B cell (primary cell): ENCODE data around the gene SMG9. TPM values are rescaled to one million over a fixed set of nuclear protein-coding genes. Genes with fewer than 3 reads are reported as not detected.

Source experiments
- ATAC-seq: fragments of 200-7000 bp; cut with Tn5 transposase; one replicate; pipeline ENCODE4 v1.10.0; 2021; ENCODE audit warnings: low read depth, mild to moderate bottlenecking, moderate number of reproducible peaks, moderate library complexity
- CTCF ChIA-PET: fragments of 350-600 bp; sonication (Branson Sonifier 250); formaldehyde crosslinking; loops from one replicate; lab custom pipeline; 2021; ENCODE audit warnings: antibody characterized with exemption, inconsistent platforms; lab: Charles Lee
- POLR2A ChIA-PET: fragments of 350-600 bp; sonication (Branson Sonifier 250); formaldehyde crosslinking; loops from one replicate; lab custom pipeline; 2021; ENCODE audit warnings: antibody characterized with exemption; lab: Charles Lee
- DNase-seq: peaks from one replicate; pipeline ENCODE4 v3.0.0; 2013
- H2AFZ ChIP-seq: 2 replicates; pipeline ENCODE4 v1.6.1; 2012; ENCODE audit warnings: mild to moderate bottlenecking, low read depth, low read length; ENCODE audit not compliant: insufficient read depth, poor library complexity, severe bottlenecking
- H3K27ac ChIP-seq, 2 donors: 1 replicate in 1 of 2; 2 replicates in 1 of 2; pipeline ENCODE4 v1.5.1; 2012 to 2013; ENCODE audit warnings: low read length in 2 of 2, mild to moderate bottlenecking in 2 of 2, moderate library complexity in 1 of 2
- H3K27me3 ChIP-seq, 4 experiments: fragments of 200-600 bp in 1 of 4; sonication (generic) in 1 of 4; replicated peaks in 1 of 4; 1 replicate in 2 of 4; 2 replicates in 2 of 4; pipeline versions ENCODE4 v1.6.1 to v1.7.0; 2013 to 2016; ENCODE audit warnings: low read length in 3 of 4, mild to moderate bottlenecking in 2 of 4, mixed read lengths in 1 of 4, moderate library complexity in 1 of 4; ENCODE audit not compliant: insufficient read depth in 4 of 4, control insufficient read depth in 3 of 4; ENCODE audit errors: control extremely low read depth in 1 of 4
- H3K36me3 ChIP-seq, 2 experiments: replicated peaks in 1 of 2; 1 replicate in 1 of 2; 2 replicates in 1 of 2; pipeline versions ENCODE4 v1.6.1 to v1.7.1; 2013; ENCODE audit warnings: low read length in 1 of 2; ENCODE audit not compliant: insufficient read depth in 2 of 2, control insufficient read depth in 1 of 2; ENCODE audit errors: control extremely low read depth in 1 of 2, extremely low read depth in 1 of 2
- H3K4me1 ChIP-seq, 2 donors: fragments of 200-600 bp in 1 of 2; sonication (generic) in 1 of 2; 1 replicate in 1 of 2; 2 replicates in 1 of 2; pipeline versions ENCODE4 v1.5.1 to v1.6.1; 2013 to 2017; ENCODE audit warnings: low read length in 2 of 2; ENCODE audit not compliant: control insufficient read depth in 2 of 2, insufficient read depth in 2 of 2
- H3K4me2 ChIP-seq: replicated peaks from 2 replicates; pipeline ENCODE3; 2012; ENCODE audit warnings: mild to moderate bottlenecking, low read depth, low read length; ENCODE audit not compliant: poor library complexity, severe bottlenecking
- H3K4me3 ChIP-seq, 5 experiments: fragments of 200-600 bp in 1 of 5; sonication (generic) in 1 of 5; 1 replicate in 3 of 5; 2 replicates in 2 of 5; pipeline versions ENCODE4 v1.5.1 to v1.7.0; 2011 to 2016; ENCODE audit warnings: low read length in 4 of 5, mild to moderate bottlenecking in 4 of 5, low read depth in 2 of 5, control low read depth in 1 of 5, moderate library complexity in 1 of 5; ENCODE audit not compliant: insufficient read depth in 1 of 5; ENCODE audit errors: control extremely low read depth in 1 of 5, extremely low read depth in 1 of 5
- H3K79me2 ChIP-seq: fragments of 200-600 bp; sonication (generic); one replicate; pipeline ENCODE4 v1.6.0; 2016; ENCODE audit warnings: low read length; ENCODE audit not compliant: control insufficient read depth, insufficient read depth
- H3K9ac ChIP-seq: fragments of 200-600 bp; sonication (generic); 2 replicates; pipeline ENCODE4 v1.6.1; 2017; ENCODE audit warnings: mild to moderate bottlenecking, low read length, moderate library complexity
- H3K9me3 ChIP-seq, 3 donors: one replicate each; pipeline versions ENCODE4 v1.6.1 to v1.7.1; 2013; ENCODE audit warnings: low read length in 2 of 3; ENCODE audit not compliant: control insufficient read depth in 2 of 3, insufficient read depth in 1 of 3; ENCODE audit errors: control extremely low read depth in 1 of 3
- H4K20me1 ChIP-seq: 2 replicates; pipeline ENCODE4 v1.6.0; 2012; ENCODE audit warnings: mild to moderate bottlenecking, low read length; ENCODE audit not compliant: insufficient read depth, control insufficient read depth, poor library complexity, severe bottlenecking
- H3K27ac Mint-ChIP-seq: one replicate; pipeline ENCODE4 v1.8.0; 2021; ENCODE audit warnings: mixed read lengths
- H3K27me3 Mint-ChIP-seq: one replicate; pipeline ENCODE4 v1.8.0; 2021; ENCODE audit warnings: mixed read lengths
- H3K4me1 Mint-ChIP-seq: one replicate; pipeline ENCODE4 v1.8.0; 2021; ENCODE audit warnings: mixed read lengths
- H3K4me3 Mint-ChIP-seq: one replicate; pipeline ENCODE4 v1.8.0; 2021; ENCODE audit warnings: mixed read lengths
- H3K9me3 Mint-ChIP-seq: one replicate; pipeline ENCODE4 v1.8.0; 2022; ENCODE audit warnings: mixed read lengths; ENCODE audit not compliant: insufficient read depth
- EZH2 ChIP-seq: IDR thresholded peaks from 2 replicates; pipeline ENCODE4 v1.6.1; 2012; ENCODE audit warnings: borderline replicate concordance, low read depth, mild to moderate bottlenecking, moderate library complexity, low read length; ENCODE audit not compliant: insufficient read depth, poor library complexity, severe bottlenecking
- WGBS: methylation state at CpG from one replicate; pipeline ENCODE4 v1.1.5; 2013; ENCODE audit warnings: missing lambda C conversion rate; ENCODE audit not compliant: insufficient coverage; 5-methylcytosine and 5-hydroxymethylcytosine counted together
- intact Hi-C: fragments of 100-400 bp; cut with micrococcal nuclease; formaldehyde crosslinking; loops from one replicate; pipeline ENCODE4 v1.10.0; 2022
- polyA plus RNA-seq: library from polyadenylated mRNA; depleted of rRNA; stranded (reverse); fragments of >200 nt; gene quantifications from 2 replicates; pipeline ENCODE4 v1.2.3, GENCODE V29; 2012
- total RNA-seq, 2 donors: library from RNA; stranded (reverse); fragments of 120-200 nt in 1 of 2; gene quantifications; 1 replicate in 1 of 2; 2 replicates in 1 of 2; pipeline versions ENCODE4 v1.2.3 to v1.2.4, GENCODE V29; 2013 to 2022
- TF ChIP-seq, protein P1 (sequence below): fragments of 200-600 bp; IDR thresholded peaks from one replicate; pipeline ENCODE4 v1.8.0; 2022; ENCODE audit warnings: antibody characterized with exemption, mild to moderate bottlenecking

Gene SMG9
- total and polyA plus RNA-seq, 2 donors (not counting 1 experiment from before 2014, with no cell fraction given): 33.9 to 87.5 TPM

DNA sequence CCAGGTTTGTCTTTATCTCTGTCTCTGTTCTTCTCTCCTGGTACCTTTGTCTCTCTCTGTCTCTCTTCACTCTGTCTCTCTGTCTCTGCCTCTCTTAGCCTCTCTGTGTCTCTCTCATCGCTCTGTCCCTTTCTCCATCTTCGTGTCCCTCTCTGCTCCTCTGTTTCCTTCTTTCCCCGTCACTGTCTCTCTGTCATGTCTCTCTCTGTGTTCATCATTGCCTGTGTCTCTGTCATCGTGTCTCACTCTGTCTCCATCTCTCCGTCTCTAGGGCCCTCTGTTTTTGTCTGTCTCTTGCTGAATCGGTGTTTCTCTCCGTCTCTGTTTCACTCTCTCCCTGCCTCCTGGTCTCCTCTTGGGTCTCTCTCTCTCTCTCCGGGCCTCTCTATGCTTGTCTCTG, 28.9 kb upstream of the SMG9 start:
- TF ChIP-seq EZH2: no peak
- TF ChIP-seq, protein P1, sequence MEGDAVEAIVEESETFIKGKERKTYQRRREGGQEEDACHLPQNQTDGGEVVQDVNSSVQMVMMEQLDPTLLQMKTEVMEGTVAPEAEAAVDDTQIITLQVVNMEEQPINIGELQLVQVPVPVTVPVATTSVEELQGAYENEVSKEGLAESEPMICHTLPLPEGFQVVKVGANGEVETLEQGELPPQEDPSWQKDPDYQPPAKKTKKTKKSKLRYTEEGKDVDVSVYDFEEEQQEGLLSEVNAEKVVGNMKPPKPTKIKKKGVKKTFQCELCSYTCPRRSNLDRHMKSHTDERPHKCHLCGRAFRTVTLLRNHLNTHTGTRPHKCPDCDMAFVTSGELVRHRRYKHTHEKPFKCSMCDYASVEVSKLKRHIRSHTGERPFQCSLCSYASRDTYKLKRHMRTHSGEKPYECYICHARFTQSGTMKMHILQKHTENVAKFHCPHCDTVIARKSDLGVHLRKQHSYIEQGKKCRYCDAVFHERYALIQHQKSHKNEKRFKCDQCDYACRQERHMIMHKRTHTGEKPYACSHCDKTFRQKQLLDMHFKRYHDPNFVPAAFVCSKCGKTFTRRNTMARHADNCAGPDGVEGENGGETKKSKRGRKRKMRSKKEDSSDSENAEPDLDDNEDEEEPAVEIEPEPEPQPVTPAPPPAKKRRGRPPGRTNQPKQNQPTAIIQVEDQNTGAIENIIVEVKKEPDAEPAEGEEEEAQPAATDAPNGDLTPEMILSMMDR: no peak
- Histone ChIP-seq H3K9ac (peak overlapping the region; percentile 38), H3K79me2 (peaks cover 28% of the 10 kb centered on the region), H3K4me3 (peak overlapping the region in 3 of 5 experiments; percentile 18 to 65 (median 31)), H4K20me1 (no peaks in the 10 kb centered on the region), H3K27ac (peak overlapping the region; percentile 73 to 85), H2AFZ (no peak overlapping the region), H3K4me1 (peaks cover 50 to 66% of the 10 kb centered on the region in 2 donors), H3K9me3 (no peaks in the 10 kb centered on the region), H3K27me3 (no peaks in the 10 kb centered on the region), H3K36me3 (no peaks in the 10 kb centered on the region), H3K4me2 (peak overlapping the region; percentile 85)
- Mint-ChIP-seq H3K4me3 (peak overlapping the region; percentile 93), H3K27ac (peak overlapping the region; percentile 99), H3K4me1 (peaks cover 63% of the 10 kb centered on the region), H3K27me3 (no peaks in the 10 kb centered on the region), H3K9me3 (no peaks in the 10 kb centered on the region)
- DNase-seq: no peak
- CTCF ChIA-PET: interaction anchor here (0.7 to 11.3 kb wide), 3 partner anchors 11 to 143 kb away, joined by 3 to 237 read pairs (median 3); no protein-coding TSS in a partner anchor
- intact Hi-C loops: loop anchor here (2.0 to 10.0 kb wide), 2 partner anchors 115 to 339 kb away; no protein-coding TSS in a partner anchor
- POLR2A ChIA-PET: interaction anchor here (9.3 kb wide), 1 partner anchor 30 kb away, joined by 89 read pairs; the partner anchor contains the start of gene SMG9
- WGBS: 90% methylated on average over 8 of the region's 8 CpGs
- no peak for ATAC-seq

DNA sequence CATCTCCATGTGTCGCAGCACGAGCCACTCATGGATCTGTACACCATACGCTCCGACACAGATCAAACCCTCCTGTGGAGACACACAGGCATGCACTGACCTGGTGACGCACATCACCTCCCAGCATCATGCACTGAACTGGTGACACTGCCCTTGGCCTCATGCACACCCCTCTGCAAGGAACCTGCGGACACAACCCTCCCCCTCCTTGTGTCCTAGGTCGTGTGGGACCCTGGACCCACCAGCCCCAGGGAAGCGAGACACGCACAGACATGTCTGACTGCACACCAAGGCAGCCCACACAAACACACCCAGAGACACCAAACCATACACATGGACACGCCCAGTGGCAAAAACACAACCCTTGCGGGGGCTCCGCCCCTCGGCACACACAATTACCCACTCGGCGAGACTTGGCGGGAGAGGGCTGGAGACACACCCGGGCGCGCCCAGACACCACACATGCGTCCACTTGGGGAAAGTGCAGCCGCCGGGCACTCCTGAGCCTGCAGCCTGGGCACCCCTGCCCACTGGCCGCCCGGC, 28.0 kb upstream of the SMG9 start:
- peak overlapping the region; percentile 78 for H3K9ac ChIP-seq
- DNase-seq (peak; percentile 71), ATAC-seq (peak; percentile 50)
- H3K27me3 Mint-ChIP-seq: no peaks in the 10 kb centered on the region
- peak overlapping the region; percentile 99 for H3K27ac Mint-ChIP-seq
- H3K27me3 ChIP-seq: no peaks in the 10 kb centered on the region
- peaks cover 37% of the 10 kb centered on the region for H3K79me2 ChIP-seq
- peaks cover 56 to 75% of the 10 kb centered on the region in 2 donors for H3K4me1 ChIP-seq
- H3K4me2 ChIP-seq: peak overlapping the region; percentile 85
- ChIA-PET CTCF (interaction anchor here (9.0 to 11.3 kb wide), 2 partner anchors 19 to 38 kb away, joined by 204 to 237 read pairs; no protein-coding TSS in a partner anchor), POLR2A (interaction anchor here (9.3 kb wide), 1 partner anchor 30 kb away, joined by 89 read pairs; the partner anchor contains the start of gene SMG9)
- peaks cover 71% of the 10 kb centered on the region for H3K4me1 Mint-ChIP-seq
- H3K36me3 ChIP-seq: no peaks in the 10 kb centered on the region
- no peaks in the 10 kb centered on the region for H3K9me3 ChIP-seq
- H2AFZ ChIP-seq: no peak overlapping the region
- peak overlapping the region; percentile 93 for H3K4me3 Mint-ChIP-seq
- H3K4me3 ChIP-seq: peak overlapping the region in 4 of 5 experiments; percentile 65 to 74 (median 66)
- no peaks in the 10 kb centered on the region for H3K9me3 Mint-ChIP-seq
- TF ChIP-seq EZH2: no peak
- TF ChIP-seq, protein P1: no peak
- intact Hi-C loops: loop anchor here (1.0 to 10.0 kb wide), 2 partner anchors 207 to 338 kb away; partner anchors contain the start of genes PINLYP and XRCC1
- peak overlapping the region; percentile 73 to 85 for H3K27ac ChIP-seq
- WGBS: 48% methylated on average over 20 of the region's 24 CpGs
- H4K20me1 ChIP-seq: peaks cover 3% of the 10 kb centered on the region
